Type B pancreatic cell (in vitro differentiated cells): Measurements from ENCODE around the gene CPSF4. TPM values are rescaled to one million over a fixed set of nuclear protein-coding genes. Genes with fewer than 3 reads are reported as not detected.

ENCODE experiments used
- DNase-seq: peaks from one replicate; pipeline ENCODE4 v3.0.0; 2021; ENCODE audit warnings: mixed read lengths; ENCODE audit not compliant: unreplicated experiment; ENCODE audit errors: extremely low spot score
- H3K27ac Mint-ChIP-seq: 2 replicates; pipeline ENCODE4 v1.8.0; 2021; ENCODE audit warnings: mild to moderate bottlenecking, mixed read lengths
- H3K27me3 Mint-ChIP-seq: 2 replicates; pipeline ENCODE4 v1.8.0; 2021; ENCODE audit warnings: mixed read lengths
- H3K36me3 Mint-ChIP-seq: 2 replicates; pipeline ENCODE4 v1.8.0; 2021; ENCODE audit warnings: mixed read lengths
- H3K4me1 Mint-ChIP-seq: one replicate; pipeline ENCODE4 v1.8.0; 2021; ENCODE audit warnings: mixed read lengths; ENCODE audit not compliant: unreplicated experiment
- H3K4me3 Mint-ChIP-seq: 2 replicates; pipeline ENCODE4 v1.8.0; 2021; ENCODE audit warnings: mild to moderate bottlenecking, mixed read lengths
- H3K9me3 Mint-ChIP-seq: 2 replicates; pipeline ENCODE4 v1.8.0; 2021; ENCODE audit warnings: mixed read lengths
- CTCF ChIP-seq: fragments of 200-600 bp; sonication (generic); conservative IDR thresholded peaks from 2 replicates; pipeline ENCODE4 v1.5.0; 2021; ENCODE audit warnings: antibody characterized with exemption, mild to moderate bottlenecking
- total RNA-seq: library from RNA; stranded (reverse); gene quantifications from 2 replicates; pipeline ENCODE4 v1.2.1, GENCODE V29; 2021; ENCODE audit warnings: low replicate concordance

Gene CPSF4
- total RNA-seq, 1 donor from 2014 or later: 64.1 TPM

DNA sequence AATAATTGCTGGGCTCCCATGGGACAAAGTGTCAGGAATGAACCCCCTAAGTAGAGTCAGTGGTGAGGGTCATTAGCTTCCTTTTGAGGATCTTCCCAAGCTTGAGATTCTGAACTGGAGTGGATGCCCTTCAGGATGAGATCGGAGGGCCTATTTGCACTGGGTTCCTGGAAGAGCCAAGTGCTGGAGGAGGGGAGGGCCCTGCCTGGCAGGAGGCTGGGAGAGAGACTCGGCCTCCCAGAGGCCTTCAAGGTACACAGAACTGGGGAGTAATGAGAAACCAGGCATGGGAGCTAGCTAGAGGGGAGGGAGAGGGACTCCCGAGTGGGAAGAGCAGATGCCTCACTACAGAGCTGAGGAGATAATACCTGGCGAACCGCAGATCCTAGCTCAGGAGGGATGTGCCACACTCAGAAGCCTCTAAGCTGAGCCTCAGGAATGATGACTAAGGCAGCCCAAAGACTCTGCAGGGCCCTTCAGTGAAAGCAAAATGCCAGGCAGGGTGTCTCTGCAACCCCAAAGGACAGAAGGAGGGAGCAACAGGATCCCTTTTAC lies 39.8 kb upstream of the CPSF4 start:
- no peak for TF ChIP-seq CTCF
- Mint-ChIP-seq H3K4me1 (no peaks in the 10 kb centered on the region), H3K36me3 (peaks cover 24% of the 10 kb centered on the region), H3K4me3 (no peak overlapping the region), H3K27ac (peak overlapping the region; percentile 79), H3K9me3 (no peaks in the 10 kb centered on the region), H3K27me3 (no peaks in the 10 kb centered on the region)
- no peak for DNase-seq

- Mint-ChIP-seq H3K9me3 (no peaks in the 10 kb centered on the region), H3K27me3 (no peaks in the 10 kb centered on the region), H3K36me3 (peaks cover 27% of the 10 kb centered on the region), H3K4me3 (no peak overlapping the region), H3K4me1 (no peaks in the 10 kb centered on the region), H3K27ac (no peak overlapping the region)
- no peak for DNase-seq
- TF ChIP-seq CTCF: no peak
These were observed 39.1 kb upstream of the CPSF4 start for GRCh38 chr7:99399597-99399996.

GRCh38 chr7:99402854-99403253 lies 35.9 kb upstream of the CPSF4 start:
- Mint-ChIP-seq H3K27ac (no peak overlapping the region), H3K27me3 (no peaks in the 10 kb centered on the region), H3K4me1 (peaks cover 8% of the 10 kb centered on the region), H3K36me3 (peaks cover 25% of the 10 kb centered on the region), H3K4me3 (no peak overlapping the region), H3K9me3 (no peaks in the 10 kb centered on the region)
- TF ChIP-seq CTCF: no peak
- DNase-seq: no peak

- no peak for TF ChIP-seq CTCF
- Mint-ChIP-seq H3K36me3 (peaks cover 20% of the 10 kb centered on the region), H3K9me3 (no peaks in the 10 kb centered on the region), H3K27me3 (no peaks in the 10 kb centered on the region), H3K4me1 (peaks cover 8% of the 10 kb centered on the region), H3K27ac (peak overlapping the region; percentile 22), H3K4me3 (no peak overlapping the region)
- DNase-seq: no peak
These were observed 35.0 kb upstream of the CPSF4 start for GRCh38 chr7:99403764-99404163.

DNA sequence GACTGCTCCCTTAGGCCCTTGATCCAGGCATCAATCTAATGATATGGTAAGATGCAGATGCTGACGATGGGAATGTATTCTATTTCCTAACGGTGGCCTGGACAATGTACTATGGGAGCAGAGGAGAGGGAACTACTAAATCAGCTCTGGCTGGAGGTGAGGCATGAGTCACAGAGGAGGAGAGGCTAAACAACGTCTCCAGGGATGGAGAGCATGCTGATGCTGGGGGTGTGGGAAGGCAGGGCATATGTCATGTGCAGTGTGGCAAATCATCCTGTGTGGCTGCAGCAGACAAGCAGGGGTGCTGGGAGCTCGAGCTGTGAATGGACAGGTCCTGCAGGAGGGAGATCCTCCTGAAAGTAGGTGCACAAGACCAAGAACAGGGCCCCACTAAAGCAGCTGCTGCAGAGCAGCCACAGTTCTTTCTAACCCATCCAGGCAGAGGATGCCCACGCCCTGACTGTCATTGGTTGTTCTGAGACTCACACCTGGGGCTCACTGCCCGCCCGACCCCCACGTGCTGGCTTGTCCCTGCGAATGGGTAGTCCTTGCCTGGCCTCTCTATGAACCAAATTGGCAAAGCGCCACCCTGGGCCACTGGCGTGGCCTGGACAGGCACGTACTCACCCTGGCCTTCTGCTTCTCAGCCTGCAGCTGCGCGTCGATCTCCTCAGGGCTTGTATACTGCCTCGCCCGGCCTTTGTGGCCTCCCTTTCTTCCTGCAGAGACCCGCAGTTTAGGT lies 34.3 kb upstream of the CPSF4 start:
- H3K4me3 Mint-ChIP-seq: no peak overlapping the region
- peak overlapping the region; percentile 22 for H3K27ac Mint-ChIP-seq
- DNase-seq: no peak
- no peaks in the 10 kb centered on the region for H3K9me3 Mint-ChIP-seq
- H3K36me3 Mint-ChIP-seq: peaks cover 21% of the 10 kb centered on the region
- no peaks in the 10 kb centered on the region for H3K27me3 Mint-ChIP-seq
- H3K4me1 Mint-ChIP-seq: peaks cover 8% of the 10 kb centered on the region
- TF ChIP-seq CTCF: no peak
